Astrocyte (in vitro differentiated cells and primary cell): Measurements from ENCODE around the gene TMTC2. TPM values are rescaled to one million over a fixed set of nuclear protein-coding genes. Genes with fewer than 3 reads are reported as not detected.

Source experiments
- DNase-seq: peaks from one replicate; pipeline ENCODE4 v3.0.0-alpha.2; 2010; ENCODE audit warnings: low read depth
- FAIRE-seq: peaks from 2 replicates; lab custom pipeline; 2011; peaks lifted over from hg19 to GRCh38; lab: Jason Lieb, UNC
- H2AFZ ChIP-seq: 2 replicates; pipeline ENCODE4 v1.6.0; 2012; ENCODE audit warnings: low read depth, low read length, inconsistent platforms
- H3K27ac ChIP-seq: 2 replicates; pipeline ENCODE4 v1.5.1; 2011; ENCODE audit warnings: low read depth, low read length, inconsistent platforms
- H3K27me3 ChIP-seq: 2 replicates; pipeline ENCODE4 v1.6.0; 2011; ENCODE audit warnings: low read length, inconsistent platforms; ENCODE audit not compliant: insufficient read depth
- H3K36me3 ChIP-seq: 2 replicates; pipeline ENCODE4 v1.5.1; 2011; ENCODE audit warnings: low read length, inconsistent platforms; ENCODE audit not compliant: insufficient read depth
- H3K4me1 ChIP-seq: 2 replicates; pipeline ENCODE4 v1.5.1; 2011; ENCODE audit warnings: low read length, inconsistent platforms; ENCODE audit not compliant: insufficient read depth
- H3K4me2 ChIP-seq: 2 replicates; pipeline ENCODE4 v1.6.0; 2012; ENCODE audit warnings: low read length, inconsistent platforms
- H3K4me3 ChIP-seq: 2 replicates; pipeline ENCODE4 v1.5.1; 2011; ENCODE audit warnings: low read depth, mild to moderate bottlenecking, low read length, inconsistent platforms; ENCODE audit not compliant: insufficient read depth
- H3K79me2 ChIP-seq: 2 replicates; pipeline ENCODE4 v1.6.0; 2012; ENCODE audit warnings: mild to moderate bottlenecking, low read length, inconsistent platforms; ENCODE audit not compliant: insufficient read depth
- H3K9ac ChIP-seq: 2 replicates; pipeline ENCODE4 v1.6.0; 2012; ENCODE audit warnings: mild to moderate bottlenecking, low read length, inconsistent platforms
- H3K9me3 ChIP-seq: 2 replicates; pipeline ENCODE4 v1.5.1; 2012; ENCODE audit warnings: low read depth, mild to moderate bottlenecking, low read length, inconsistent platforms; ENCODE audit not compliant: insufficient read depth
- H4K20me1 ChIP-seq: 2 replicates; pipeline ENCODE4 v1.6.0; 2012; ENCODE audit warnings: low read length, inconsistent platforms; ENCODE audit not compliant: insufficient read depth
- H3K27ac Mint-ChIP-seq: one replicate; pipeline ENCODE4 v1.8.0; 2021; ENCODE audit warnings: mild to moderate bottlenecking, mixed read lengths; ENCODE audit not compliant: unreplicated experiment
- H3K27me3 Mint-ChIP-seq: one replicate; pipeline ENCODE4 v1.8.0; 2021; ENCODE audit warnings: low read depth, mixed read lengths; ENCODE audit not compliant: unreplicated experiment
- H3K36me3 Mint-ChIP-seq: one replicate; pipeline ENCODE4 v1.8.0; 2021; ENCODE audit warnings: low read depth, mixed read lengths; ENCODE audit not compliant: unreplicated experiment
- H3K4me1 Mint-ChIP-seq: one replicate; pipeline ENCODE4 v1.8.0; 2021; ENCODE audit warnings: low read depth, mixed read lengths; ENCODE audit not compliant: unreplicated experiment
- H3K4me3 Mint-ChIP-seq: one replicate; pipeline ENCODE4 v1.8.0; 2021; ENCODE audit warnings: mild to moderate bottlenecking, moderate library complexity, mixed read lengths; ENCODE audit not compliant: unreplicated experiment
- H3K9me3 Mint-ChIP-seq: one replicate; pipeline ENCODE4 v1.8.0; 2021; ENCODE audit warnings: mild to moderate bottlenecking, mixed read lengths; ENCODE audit not compliant: unreplicated experiment
- EZH2 ChIP-seq: IDR thresholded peaks from 2 replicates; pipeline ENCODE4 v1.6.1; 2012; ENCODE audit warnings: mild to moderate bottlenecking, low read length, inconsistent platforms; ENCODE audit not compliant: insufficient read depth
- total RNA-seq: library from RNA; stranded (reverse); gene quantifications from 2 replicates; pipeline ENCODE4 v1.2.1, GENCODE V29; 2021
- TF ChIP-seq, protein P1 (sequence below): IDR thresholded peaks from 2 replicates; pipeline ENCODE4 v1.5.1; 2011; ENCODE audit warnings: low read depth, mild to moderate bottlenecking, inconsistent platforms, low read length, moderate library complexity; ENCODE audit not compliant: insufficient read depth

The TMTC2 gene
- total RNA-seq, 1 donor from 2014 or later = 2.2 TPM

- no peak overlapping the region for H3K27ac Mint-ChIP-seq
- no peaks in the 10 kb centered on the region for H3K27me3 Mint-ChIP-seq
- no peak for DNase-seq
- no peaks in the 10 kb centered on the region for H3K4me1 Mint-ChIP-seq
- no peak overlapping the region for H3K4me3 ChIP-seq
- no peak for FAIRE-seq
- no peaks in the 10 kb centered on the region for H3K79me2 ChIP-seq
- H3K9ac ChIP-seq = no peak overlapping the region
- no peak overlapping the region for H3K27ac ChIP-seq
- no peaks in the 10 kb centered on the region for H3K4me1 ChIP-seq
- no peak overlapping the region for H2AFZ ChIP-seq
- H3K9me3 ChIP-seq = no peaks in the 10 kb centered on the region
- peaks cover 2% of the 10 kb centered on the region for H3K9me3 Mint-ChIP-seq
- H4K20me1 ChIP-seq = no peaks in the 10 kb centered on the region
- no peak for TF ChIP-seq EZH2
- TF ChIP-seq, protein P1, sequence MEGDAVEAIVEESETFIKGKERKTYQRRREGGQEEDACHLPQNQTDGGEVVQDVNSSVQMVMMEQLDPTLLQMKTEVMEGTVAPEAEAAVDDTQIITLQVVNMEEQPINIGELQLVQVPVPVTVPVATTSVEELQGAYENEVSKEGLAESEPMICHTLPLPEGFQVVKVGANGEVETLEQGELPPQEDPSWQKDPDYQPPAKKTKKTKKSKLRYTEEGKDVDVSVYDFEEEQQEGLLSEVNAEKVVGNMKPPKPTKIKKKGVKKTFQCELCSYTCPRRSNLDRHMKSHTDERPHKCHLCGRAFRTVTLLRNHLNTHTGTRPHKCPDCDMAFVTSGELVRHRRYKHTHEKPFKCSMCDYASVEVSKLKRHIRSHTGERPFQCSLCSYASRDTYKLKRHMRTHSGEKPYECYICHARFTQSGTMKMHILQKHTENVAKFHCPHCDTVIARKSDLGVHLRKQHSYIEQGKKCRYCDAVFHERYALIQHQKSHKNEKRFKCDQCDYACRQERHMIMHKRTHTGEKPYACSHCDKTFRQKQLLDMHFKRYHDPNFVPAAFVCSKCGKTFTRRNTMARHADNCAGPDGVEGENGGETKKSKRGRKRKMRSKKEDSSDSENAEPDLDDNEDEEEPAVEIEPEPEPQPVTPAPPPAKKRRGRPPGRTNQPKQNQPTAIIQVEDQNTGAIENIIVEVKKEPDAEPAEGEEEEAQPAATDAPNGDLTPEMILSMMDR = no peak
- no peak overlapping the region for H3K4me3 Mint-ChIP-seq
- no peak overlapping the region for H3K4me2 ChIP-seq
- no peaks in the 10 kb centered on the region for H3K36me3 Mint-ChIP-seq
- no peaks in the 10 kb centered on the region for H3K27me3 ChIP-seq
- H3K36me3 ChIP-seq = no peaks in the 10 kb centered on the region
Observed at GRCh38 chr12:83065562-83065961, 378.9 kb downstream of the TMTC2 start.

GRCh38 chr12:83067981-83068380 lies 381.3 kb downstream of the TMTC2 start:
- H3K27me3 Mint-ChIP-seq = no peaks in the 10 kb centered on the region
- Histone ChIP-seq H3K79me2 (no peaks in the 10 kb centered on the region), H3K27me3 (no peaks in the 10 kb centered on the region)

GRCh38 chr12:83074358-83074894 lies 387.7 kb downstream of the TMTC2 start:
- Mint-ChIP-seq H3K4me3 (no peak overlapping the region), H3K27ac (no peak overlapping the region), H3K36me3 (no peaks in the 10 kb centered on the region), H3K4me1 (peaks cover 10% of the 10 kb centered on the region), H3K9me3 (peaks cover 9% of the 10 kb centered on the region), H3K27me3 (no peaks in the 10 kb centered on the region)
- TF ChIP-seq, protein P1 = no peak
- no peak for TF ChIP-seq EZH2
- no peak for DNase-seq
- Histone ChIP-seq H3K79me2 (no peaks in the 10 kb centered on the region), H3K9ac (no peak overlapping the region), H3K36me3 (no peaks in the 10 kb centered on the region), H3K4me3 (no peak overlapping the region), H3K4me2 (no peak overlapping the region), H3K27ac (no peak overlapping the region), H2AFZ (no peak overlapping the region), H3K9me3 (no peaks in the 10 kb centered on the region), H3K27me3 (no peaks in the 10 kb centered on the region), H3K4me1 (no peaks in the 10 kb centered on the region), H4K20me1 (no peaks in the 10 kb centered on the region)
- no peak for FAIRE-seq

More at GRCh38 chr12:83067981-83068380, 381.3 kb downstream of the TMTC2 start:
- no peak overlapping the region for H3K4me3 Mint-ChIP-seq
- H3K36me3 ChIP-seq = no peaks in the 10 kb centered on the region
- FAIRE-seq (no peak), DNase-seq (no peak)
- H2AFZ ChIP-seq = no peak overlapping the region
- no peak overlapping the region for H3K27ac ChIP-seq
- no peak for TF ChIP-seq EZH2
- TF ChIP-seq, protein P1 = no peak
- no peak overlapping the region for H3K4me2 ChIP-seq
- H3K9me3 Mint-ChIP-seq = peaks cover 3% of the 10 kb centered on the region
- H3K4me3 ChIP-seq = no peak overlapping the region
- H3K4me1 Mint-ChIP-seq = no peaks in the 10 kb centered on the region
- H3K36me3 Mint-ChIP-seq = no peaks in the 10 kb centered on the region
- H3K27ac Mint-ChIP-seq = no peak overlapping the region
- no peak overlapping the region for H3K9ac ChIP-seq
- H3K9me3 ChIP-seq = no peaks in the 10 kb centered on the region
- no peaks in the 10 kb centered on the region for H4K20me1 ChIP-seq
- no peaks in the 10 kb centered on the region for H3K4me1 ChIP-seq
